Trophoblast cell (in vitro differentiated cells and primary cell): ENCODE results near the gene SHROOM2.
A peak's percentile ranks its signal among the peaks of the same experiment; 100 is the strongest.

Experiments
- DNase-seq, 2 donors: peaks; one replicate each; pipeline ENCODE4 v3.0.0-alpha.2; 2016
- H2AFZ ChIP-seq: 2 replicates; pipeline ENCODE4 v1.6.1; 2013; ENCODE audit warnings: low read length, moderate library complexity, mild to moderate bottlenecking; ENCODE audit not compliant: insufficient read depth, poor library complexity
- H2AK5ac ChIP-seq: 2 replicates; pipeline ENCODE4 v1.6.1; 2013; ENCODE audit warnings: mild to moderate bottlenecking, low read length
- H2BK120ac ChIP-seq: 2 replicates; pipeline ENCODE4 v1.6.1; 2013; ENCODE audit warnings: low read length, mild to moderate bottlenecking, moderate library complexity; ENCODE audit not compliant: insufficient read depth, poor library complexity
- H2BK12ac ChIP-seq: 2 replicates; pipeline ENCODE4 v1.6.1; 2013; ENCODE audit warnings: mild to moderate bottlenecking, low read length, moderate library complexity
- H2BK5ac ChIP-seq: 2 replicates; pipeline ENCODE4 v1.6.1; 2013; ENCODE audit warnings: low read length, low read depth, moderate library complexity, mild to moderate bottlenecking; ENCODE audit not compliant: poor library complexity
- H3K14ac ChIP-seq: 2 replicates; pipeline ENCODE4 v1.6.1; 2013; ENCODE audit warnings: mild to moderate bottlenecking, low read length
- H3K18ac ChIP-seq: 2 replicates; pipeline ENCODE4 v1.6.1; 2013; ENCODE audit warnings: mild to moderate bottlenecking, low read length
- H3K23ac ChIP-seq: 2 replicates; pipeline ENCODE4 v1.6.1; 2013; ENCODE audit warnings: low read length
- H3K27ac ChIP-seq: 2 replicates; pipeline ENCODE4 v1.5.1; 2013; ENCODE audit warnings: low read depth, mild to moderate bottlenecking, inconsistent platforms, low read length, moderate library complexity
- H3K27me3 ChIP-seq: 2 replicates; pipeline ENCODE4 v1.6.1; 2013; ENCODE audit warnings: inconsistent platforms, mild to moderate bottlenecking, low read length, moderate library complexity; ENCODE audit not compliant: insufficient read depth
- H3K36me3 ChIP-seq, 2 experiments: 1 replicate in 1 of 2; 2 replicates in 1 of 2; pipeline ENCODE4 v1.6.1; 2013; ENCODE audit warnings: low read length in 2 of 2, mild to moderate bottlenecking in 2 of 2, moderate library complexity in 1 of 2; ENCODE audit not compliant: insufficient read depth in 2 of 2, control insufficient read depth in 1 of 2
- H3K4ac ChIP-seq: 2 replicates; pipeline ENCODE4 v1.6.1; 2013; ENCODE audit warnings: low read depth, mild to moderate bottlenecking, low read length, moderate library complexity
- H3K4me1 ChIP-seq, 2 experiments: 1 replicate in 1 of 2; 2 replicates in 1 of 2; pipeline ENCODE4 v1.6.1; 2013; ENCODE audit warnings: low read length in 2 of 2, mild to moderate bottlenecking in 2 of 2, moderate library complexity in 1 of 2; ENCODE audit not compliant: insufficient read depth in 2 of 2, control insufficient read depth in 1 of 2
- H3K4me2 ChIP-seq: 2 replicates; pipeline ENCODE4 v1.6.1; 2013; ENCODE audit warnings: inconsistent platforms, mild to moderate bottlenecking, low read length, moderate library complexity
- H3K4me3 ChIP-seq: 2 replicates; pipeline ENCODE4 v1.5.1; 2013; ENCODE audit warnings: mild to moderate bottlenecking, low read depth, low read length, inconsistent platforms
- H3K79me1 ChIP-seq: one replicate; pipeline ENCODE4 v1.6.1; 2013; ENCODE audit warnings: low read length
- H3K79me2 ChIP-seq: 2 replicates; pipeline ENCODE4 v1.6.1; 2013; ENCODE audit warnings: low read length, mild to moderate bottlenecking; ENCODE audit not compliant: control insufficient read depth, insufficient read depth, poor library complexity
- H3K9ac ChIP-seq: 2 replicates; pipeline ENCODE4 v1.6.1; 2013; ENCODE audit warnings: mild to moderate bottlenecking, low read length
- H3K9me3 ChIP-seq: 2 replicates; pipeline ENCODE4 v1.6.1; 2013; ENCODE audit warnings: low read depth, mild to moderate bottlenecking, control low read depth, inconsistent platforms, low read length; ENCODE audit not compliant: insufficient read depth
- H4K12ac ChIP-seq: 2 replicates; pipeline ENCODE4 v1.6.1; 2013; ENCODE audit warnings: low read depth, mild to moderate bottlenecking, low read length, moderate library complexity
- H4K8ac ChIP-seq: 2 replicates; pipeline ENCODE4 v1.6.1; 2013; ENCODE audit warnings: low read depth, mild to moderate bottlenecking, low read length, moderate library complexity
- H4K91ac ChIP-seq: one replicate; pipeline ENCODE4 v1.6.1; 2013; ENCODE audit warnings: low read depth, mild to moderate bottlenecking, low read length, moderate library complexity
- WGBS: extraction: QIAGEN DNeasy Blood & Tissue Kit; methylation state at CpG from one replicate; pipeline ENCODE4 v1.1.7; 2013; ENCODE audit warnings: missing lambda C conversion rate; ENCODE audit not compliant: insufficient read length, insufficient coverage; ENCODE audit errors: extremely low coverage; 5-methylcytosine and 5-hydroxymethylcytosine counted together

The SHROOM2 gene

GRCh38 chrX:9784332-9784731, 1.9 kb upstream of the SHROOM2 start:
- DNase-seq: no peak
- WGBS: no CpG with 5 or more reads among the region's 8 CpGs
- H2BK5ac ChIP-seq: no peak overlapping the region

GRCh38 chrX:9785254-9785943, 830 bp upstream of the SHROOM2 start:
- DNase-seq: peak in 1 of 2 donors; percentile 12
- H3K79me1 ChIP-seq: peaks cover 9% of the 10 kb centered on the region
- H3K27me3 ChIP-seq: no peaks in the 10 kb centered on the region
- peak overlapping the region; percentile 70 for H4K8ac ChIP-seq
- peak overlapping the region; percentile 54 for H4K12ac ChIP-seq
- no peaks in the 10 kb centered on the region for H3K36me3 ChIP-seq
- peak overlapping the region; percentile 98 for H3K18ac ChIP-seq
- H3K79me2 ChIP-seq: peaks cover 16% of the 10 kb centered on the region
- no CpG with 5 or more reads among the region's 58 CpGs for WGBS
- peak overlapping the region; percentile 81 for H3K4me3 ChIP-seq
- peak overlapping the region; percentile 40 for H2BK5ac ChIP-seq
- H4K91ac ChIP-seq: peak overlapping the region; percentile 83
- no peak overlapping the region for H3K27ac ChIP-seq
- peak overlapping the region; percentile 49 for H2BK12ac ChIP-seq
- no peak overlapping the region for H3K23ac ChIP-seq
- peak overlapping the region; percentile 37 for H2AK5ac ChIP-seq
- H3K4me2 ChIP-seq: peak overlapping the region; percentile 78
- peak overlapping the region; percentile 76 for H2BK120ac ChIP-seq
- H2AFZ ChIP-seq: peak overlapping the region; percentile 71
- H3K4ac ChIP-seq: peak overlapping the region; percentile 36
- peaks cover 8 to 10% of the 10 kb centered on the region in 2 experiments for H3K4me1 ChIP-seq
- H3K9ac ChIP-seq: peak overlapping the region; percentile 79
- H3K9me3 ChIP-seq: no peaks in the 10 kb centered on the region
- peak overlapping the region; percentile 82 for H3K14ac ChIP-seq

More at GRCh38 chrX:9784332-9784731, 1.9 kb upstream of the SHROOM2 start:
- H3K4me1 ChIP-seq: peaks cover 3% of the 10 kb centered on the region in 2 experiments
- H3K36me3 ChIP-seq: peaks cover 0 to 2% of the 10 kb centered on the region in 2 experiments
- H3K14ac ChIP-seq: no peak overlapping the region
- H4K12ac ChIP-seq: no peak overlapping the region
- no peak overlapping the region for H2AFZ ChIP-seq
- no peak overlapping the region for H4K8ac ChIP-seq
- H3K4me3 ChIP-seq: no peak overlapping the region
- no peak overlapping the region for H4K91ac ChIP-seq
- H3K79me2 ChIP-seq: peaks cover 12% of the 10 kb centered on the region
- H3K23ac ChIP-seq: no peak overlapping the region
- H3K18ac ChIP-seq: no peak overlapping the region
- H2BK120ac ChIP-seq: no peak overlapping the region
- H3K9me3 ChIP-seq: no peaks in the 10 kb centered on the region
- no peaks in the 10 kb centered on the region for H3K27me3 ChIP-seq
- no peak overlapping the region for H2BK12ac ChIP-seq
- H3K4me2 ChIP-seq: no peak overlapping the region
- H3K27ac ChIP-seq: no peak overlapping the region
- H3K9ac ChIP-seq: no peak overlapping the region
- H2AK5ac ChIP-seq: no peak overlapping the region
- no peak overlapping the region for H3K4ac ChIP-seq
- peaks cover 9% of the 10 kb centered on the region for H3K79me1 ChIP-seq

- WGBS: no CpG with 5 or more reads among the region's 45 CpGs
- Histone ChIP-seq H3K9me3 (no peaks in the 10 kb centered on the region), H4K91ac (peak overlapping the region; percentile 83), H3K14ac (peak overlapping the region; percentile 80), H2BK12ac (no peak overlapping the region), H3K79me1 (peaks cover 9% of the 10 kb centered on the region), H2BK120ac (peak overlapping the region; percentile 91), H3K4me2 (peak overlapping the region; percentile 81), H3K4me3 (peak overlapping the region; percentile 86), H3K27ac (peak overlapping the region; percentile 83), H2AFZ (peak overlapping the region; percentile 63), H3K4ac (peak overlapping the region; percentile 91), H4K8ac (peak overlapping the region; percentile 65), H3K23ac (no peak overlapping the region), H4K12ac (no peak overlapping the region), H3K36me3 (no peaks in the 10 kb centered on the region), H3K9ac (peak overlapping the region; percentile 86), H3K79me2 (peaks cover 16% of the 10 kb centered on the region), H2AK5ac (no peak overlapping the region), H3K4me1 (peaks cover 11 to 13% of the 10 kb centered on the region in 2 experiments), H2BK5ac (peak overlapping the region; percentile 86), H3K18ac (peak overlapping the region; percentile 84), H3K27me3 (no peaks in the 10 kb centered on the region)
- DNase-seq: peak in 1 of 2 donors; percentile 18
These were observed 788 bp downstream of the SHROOM2 start for GRCh38 chrX:9786798-9787635.

GRCh38 chrX:9788911-9789310, 2.7 kb downstream of the SHROOM2 start:
- peak overlapping the region; percentile 54 for H3K4me2 ChIP-seq
- no peak overlapping the region for H4K12ac ChIP-seq
- peak overlapping the region; percentile 39 for H3K27ac ChIP-seq
- no peaks in the 10 kb centered on the region for H3K27me3 ChIP-seq
- H2AFZ ChIP-seq: no peak overlapping the region
- H2BK12ac ChIP-seq: no peak overlapping the region
- H3K79me2 ChIP-seq: peaks cover 16% of the 10 kb centered on the region
- peaks cover 13 to 16% of the 10 kb centered on the region in 2 experiments for H3K4me1 ChIP-seq
- H2AK5ac ChIP-seq: no peak overlapping the region
- H3K14ac ChIP-seq: no peak overlapping the region
- WGBS: no CpG with 5 or more reads among the region's 2 CpGs
- H4K8ac ChIP-seq: no peak overlapping the region
- peak overlapping the region; percentile 62 for H3K4ac ChIP-seq
- H3K18ac ChIP-seq: no peak overlapping the region
- H4K91ac ChIP-seq: no peak overlapping the region
- no peaks in the 10 kb centered on the region for H3K36me3 ChIP-seq
- H2BK5ac ChIP-seq: no peak overlapping the region
- no peak overlapping the region for H3K9ac ChIP-seq
- no peak overlapping the region for H3K23ac ChIP-seq
- no peaks in the 10 kb centered on the region for H3K9me3 ChIP-seq
- H3K4me3 ChIP-seq: no peak overlapping the region
- DNase-seq: no peak
- H2BK120ac ChIP-seq: no peak overlapping the region
- peaks cover 9% of the 10 kb centered on the region for H3K79me1 ChIP-seq
